Measurements from ENCODE around the gene PPP1R11. TPM values are rescaled to one million over a fixed set of nuclear protein-coding genes. Genes with fewer than 3 reads are reported as not detected.
"Not testable (repeated sequence)": the region's sequence is repeated elsewhere in the genome, so short reads cannot be mapped to it uniquely, and the experiment has no call there.

PPP1R11 gene
- total RNA-seq, 2 donors from 2014 or later, result 18.9 to 34.3 TPM

GRCh38 chr6:30116724-30117123, 49.7 kb downstream of the PPP1R11 start:
- H3K9me3 ChIP-seq, result no peaks in the 10 kb centered on the region
- no peak overlapping the region for H3K4me3 ChIP-seq
- DNase-seq, result no peak
- no peaks in the 10 kb centered on the region for H3K4me1 ChIP-seq
- TF ChIP-seq CTCF (IDR thresholded peaks at IDR 0.05) (peak in 3 of 7 experiments; percentile 6 to 19 (median 7)), POLR2A (IDR thresholded peaks at IDR 0.05) (no peak)
- no peaks in the 10 kb centered on the region for H3K27me3 ChIP-seq
- 70 to 76% methylated on average over 6 of the region's 6 CpGs for WGBS, 2 donors
- intact Hi-C loops (cut with DNase I), result no loop called here
- H3K27ac ChIP-seq, result no peak overlapping the region
- H3K36me3 ChIP-seq (replicated peaks in 1 of 2; ENCODE audit: insufficient read depth in 1 of 2, low read depth in 2 of 2), result no peaks in the 10 kb centered on the region
- no peak for ATAC-seq

GRCh38 chr6:30118691-30119090, 51.7 kb downstream of the PPP1R11 start:
- H3K27ac ChIP-seq; H3K9me3 ChIP-seq; ATAC-seq; H3K27me3 ChIP-seq; H3K4me3 ChIP-seq; DNase-seq; H3K36me3 ChIP-seq (replicated peaks in 1 of 2; ENCODE audit: insufficient read depth in 1 of 2, low read depth in 2 of 2); H3K4me1 ChIP-seq; intact Hi-C loops (cut with DNase I): not testable (repeated sequence)
- WGBS, 2 donors, result 71 to 82% methylated on average over 4 to 5 of the region's 5 CpGs

Small RNAs within 50 kb of the gene (small RNA-seq; reads per million reads assigned to genes)
- gene RF02218 (not detected), gene RF02219 (not detected), gene RF02220 (not detected)

Other genes starting within 250 kb of the PPP1R11 start
- gene HLA-G, start 239.4 kb upstream of the PPP1R11 start, total RNA-seq, result under 1 TPM in 1 of 2 donors, not detected in 1; 0.78 TPM
- 100 to 1,000 TPM; 104 to 281 TPM for gene HLA-A, start 124.7 kb upstream of the PPP1R11 start, total RNA-seq
- 10 to 100 TPM in 1 of 2 donors, 1 to 10 TPM in 1; 7.6 to 18.7 TPM for gene POLR1H, start 5.9 kb upstream of the PPP1R11 start, total RNA-seq
- 1 to 10 TPM in 1 of 2 donors, not detected in 1; 1.6 TPM for gene RNF39, start 8.6 kb downstream of the PPP1R11 start, total RNA-seq
- gene TRIM31, start 45.9 kb downstream of the PPP1R11 start, total RNA-seq, result under 1 TPM in 1 of 2 donors, not detected in 1; 0.26 TPM
- not detected for gene TRIM40, start 68.9 kb downstream of the PPP1R11 start, total RNA-seq
- not detected for gene TRIM10, start 94.0 kb downstream of the PPP1R11 start, total RNA-seq
- under 1 TPM in 1 of 2 donors, not detected in 1; 0.52 TPM for gene TRIM15, start 96.3 kb downstream of the PPP1R11 start, total RNA-seq
- gene TRIM26, start 146.2 kb downstream of the PPP1R11 start, total RNA-seq, result 10 to 100 TPM; 31.9 to 66.6 TPM

Data from body of pancreas (tissue), 4 donors.